Tibial nerve (tissue), 3 donors: ENCODE results near the gene TMEM135.

ENCODE experiments used
- EP300 ChIP-seq, 2 donors: sonication (generic); formaldehyde crosslinking; IDR thresholded peaks; one replicate each; pipeline ENCODE4 v1.6.1; 2017; ENCODE audit warnings: antibody characterized with exemption in 2 of 2, mild to moderate bottlenecking in 1 of 2
- POLR2A ChIP-seq, 2 donors: fragments of 450-650 bp; IDR thresholded peaks; one replicate each; pipeline ENCODE4 v1.6.1; 2017; ENCODE audit warnings: antibody characterized with exemption in 2 of 2, mild to moderate bottlenecking in 2 of 2, moderate library complexity in 2 of 2

- no peak for TF ChIP-seq POLR2A (IDR thresholded peaks at IDR 0.05)
- TF ChIP-seq EP300 (IDR thresholded peaks at IDR 0.05) = no peak
These were observed 85.1 kb downstream of the TMEM135 start for GRCh38 chr11:87122852-87123251.
